Natural killer cell (primary cell): ENCODE results near the gene PGA4. TPM values are rescaled to one million over a fixed set of nuclear protein-coding genes. Genes with fewer than 3 reads are reported as not detected.
"Not testable (repeated sequence)": the region's sequence is repeated elsewhere in the genome, so short reads cannot be mapped to it uniquely, and the experiment has no call there.

Source experiments
- ATAC-seq, 3 donors: fragments of 150-1000 bp in 2 of 3; fragments of 200-7000 bp in 1 of 3; cut with Tn5 transposase; 1 replicate in 1 of 3; 2 replicates in 2 of 3; pipeline ENCODE4 v1.10.0; 2021; ENCODE audit warnings: mild to moderate bottlenecking in 2 of 3, moderate library complexity in 2 of 3
- DNase-seq, 2 donors: peaks; one replicate each; pipeline versions ENCODE4 v3.0.0 to v3.0.0-alpha.2; 2013 to 2021; ENCODE audit warnings: mixed read lengths in 1 of 2
- H3K27ac ChIP-seq: one replicate; pipeline ENCODE4 v1.5.1; 2013; ENCODE audit warnings: mild to moderate bottlenecking, low read length
- H3K27me3 ChIP-seq: one replicate; pipeline ENCODE4 v1.6.1; 2013; ENCODE audit warnings: low read length; ENCODE audit not compliant: control insufficient read depth, insufficient read depth
- H3K36me3 ChIP-seq: one replicate; pipeline ENCODE4 v1.6.1; 2013; ENCODE audit warnings: low read length; ENCODE audit not compliant: control insufficient read depth, insufficient read depth
- H3K4me1 ChIP-seq: one replicate; pipeline ENCODE4 v1.6.1; 2013; ENCODE audit warnings: low read length; ENCODE audit not compliant: control insufficient read depth, insufficient read depth
- H3K4me3 ChIP-seq: one replicate; pipeline ENCODE4 v1.5.1; 2013; ENCODE audit warnings: low read length
- H3K9me3 ChIP-seq: one replicate; pipeline ENCODE4 v1.6.1; 2013; ENCODE audit warnings: low read length; ENCODE audit not compliant: control insufficient read depth, insufficient read depth
- H3K27ac Mint-ChIP-seq, 2 donors: one replicate each; pipeline ENCODE4 v1.8.0; 2022; ENCODE audit warnings: mild to moderate bottlenecking in 2 of 2, mixed read lengths in 2 of 2, moderate library complexity in 1 of 2
- H3K27me3 Mint-ChIP-seq, 2 donors: one replicate each; pipeline ENCODE4 v1.8.0; 2022; ENCODE audit warnings: low read depth in 2 of 2, mixed read lengths in 2 of 2
- H3K36me3 Mint-ChIP-seq: one replicate; pipeline ENCODE4 v1.8.0; 2022; ENCODE audit warnings: mixed read lengths
- H3K4me1 Mint-ChIP-seq, 2 donors: one replicate each; pipeline ENCODE4 v1.8.0; 2022; ENCODE audit warnings: mixed read lengths in 2 of 2
- H3K4me3 Mint-ChIP-seq: one replicate; pipeline ENCODE4 v1.8.0; 2022; ENCODE audit warnings: mild to moderate bottlenecking, moderate library complexity, mixed read lengths
- H3K9me3 Mint-ChIP-seq, 2 donors: one replicate each; pipeline ENCODE4 v1.8.0; 2022; ENCODE audit warnings: mixed read lengths in 2 of 2
- WGBS: methylation state at CpG from one replicate; pipeline ENCODE4 v1.1.7; 2013; ENCODE audit warnings: missing lambda C conversion rate; ENCODE audit not compliant: insufficient coverage; 5-methylcytosine and 5-hydroxymethylcytosine counted together
- intact Hi-C: fragments of 100-400 bp; cut with micrococcal nuclease; formaldehyde crosslinking; loops from one replicate; pipeline ENCODE4 v1.14.2; 2022
- total RNA-seq, 4 donors: library from RNA; stranded (reverse); fragments of 120-200 nt in 1 of 4; gene quantifications; one replicate each; pipeline versions ENCODE4 v1.2.3 to v1.2.4, GENCODE V29; 2013 to 2022

PGA4 gene
- total RNA-seq, 3 donors from 2014 or later (not counting 1 experiment from before 2014, with no cell fraction given) = not detected

- H3K9me3 Mint-ChIP-seq, H3K27ac Mint-ChIP-seq, ATAC-seq, H3K4me1 Mint-ChIP-seq, intact Hi-C loops, H3K4me3 ChIP-seq, H3K27ac ChIP-seq, H3K36me3 Mint-ChIP-seq, H3K4me3 Mint-ChIP-seq, H3K36me3 ChIP-seq, DNase-seq, H3K4me1 ChIP-seq, H3K9me3 ChIP-seq, H3K27me3 ChIP-seq: not testable (repeated sequence)
- WGBS = no CpG with 5 or more reads among the region's 5 CpGs
- H3K27me3 Mint-ChIP-seq = peaks cover 5 to 17% of the 10 kb centered on the region in 2 donors
Observed at GRCh38 chr11:61203873-61204272, 18.3 kb upstream of the PGA4 start.

GRCh38 chr11:61204502-61205059 is 17.6 kb upstream of the PGA4 start:
- H3K36me3 ChIP-seq, intact Hi-C loops, H3K36me3 Mint-ChIP-seq, H3K27ac Mint-ChIP-seq, DNase-seq, H3K9me3 ChIP-seq, H3K4me3 ChIP-seq, H3K4me3 Mint-ChIP-seq, H3K27ac ChIP-seq, H3K27me3 ChIP-seq, H3K4me1 Mint-ChIP-seq, H3K9me3 Mint-ChIP-seq, H3K4me1 ChIP-seq: not testable (repeated sequence)
- peaks cover 5 to 17% of the 10 kb centered on the region in 2 donors for H3K27me3 Mint-ChIP-seq
- WGBS = 95% methylated on average over 14 of the region's 14 CpGs
- peak in 1 of 3 donors; percentile 15 for ATAC-seq

GRCh38 chr11:61207636-61208310 is 14.4 kb upstream of the PGA4 start:
- H3K9me3 ChIP-seq, DNase-seq, ATAC-seq, H3K27ac ChIP-seq, H3K27me3 ChIP-seq, H3K36me3 ChIP-seq, H3K27me3 Mint-ChIP-seq, intact Hi-C loops, H3K4me1 Mint-ChIP-seq, H3K4me3 Mint-ChIP-seq, H3K4me1 ChIP-seq, H3K4me3 ChIP-seq, H3K36me3 Mint-ChIP-seq, H3K9me3 Mint-ChIP-seq, H3K27ac Mint-ChIP-seq: not testable (repeated sequence)
- WGBS = no CpG with 5 or more reads among the region's 9 CpGs

GRCh38 chr11:61210629-61211028 is 11.5 kb upstream of the PGA4 start:
- H3K9me3 ChIP-seq, H3K27me3 Mint-ChIP-seq, H3K36me3 ChIP-seq, H3K4me3 ChIP-seq, H3K36me3 Mint-ChIP-seq, H3K27ac Mint-ChIP-seq, DNase-seq, intact Hi-C loops, ATAC-seq, H3K27me3 ChIP-seq, H3K4me1 Mint-ChIP-seq, H3K4me3 Mint-ChIP-seq, H3K27ac ChIP-seq, H3K4me1 ChIP-seq, H3K9me3 Mint-ChIP-seq: not testable (repeated sequence)
- no CpG with 5 or more reads among the region's 6 CpGs for WGBS

- H3K27me3 ChIP-seq, DNase-seq, ATAC-seq, H3K4me3 Mint-ChIP-seq, H3K27ac Mint-ChIP-seq, H3K9me3 ChIP-seq, intact Hi-C loops, H3K27ac ChIP-seq, H3K36me3 ChIP-seq, H3K36me3 Mint-ChIP-seq, H3K4me3 ChIP-seq, H3K4me1 ChIP-seq, H3K9me3 Mint-ChIP-seq, H3K27me3 Mint-ChIP-seq, H3K4me1 Mint-ChIP-seq: not testable (repeated sequence)
- WGBS = no CpG with 5 or more reads among the region's 10 CpGs
Observed at GRCh38 chr11:61211327-61211952, 10.7 kb upstream of the PGA4 start.

GRCh38 chr11:61212202-61212601 is 9.9 kb upstream of the PGA4 start:
- H3K4me3 Mint-ChIP-seq, H3K36me3 Mint-ChIP-seq, H3K36me3 ChIP-seq, H3K27ac Mint-ChIP-seq, H3K9me3 Mint-ChIP-seq, H3K4me3 ChIP-seq, H3K4me1 Mint-ChIP-seq, H3K9me3 ChIP-seq, H3K27ac ChIP-seq, H3K27me3 Mint-ChIP-seq, ATAC-seq, H3K4me1 ChIP-seq, intact Hi-C loops, DNase-seq, H3K27me3 ChIP-seq: not testable (repeated sequence)
- WGBS = no CpG with 5 or more reads among the region's 15 CpGs

- H3K27ac Mint-ChIP-seq, H3K27me3 ChIP-seq, H3K4me1 Mint-ChIP-seq, H3K4me3 Mint-ChIP-seq, ATAC-seq, H3K27me3 Mint-ChIP-seq, H3K27ac ChIP-seq, H3K36me3 ChIP-seq, DNase-seq, H3K36me3 Mint-ChIP-seq, H3K4me3 ChIP-seq, intact Hi-C loops, H3K9me3 Mint-ChIP-seq, H3K9me3 ChIP-seq, H3K4me1 ChIP-seq: not testable (repeated sequence)
- no CpG with 5 or more reads among the region's 3 CpGs for WGBS
Observed at GRCh38 chr11:61213711-61214324, 8.3 kb upstream of the PGA4 start.
